Gastrocnemius medialis (tissue), 4 donors: ENCODE results near the gene ADAM12. TPM values are rescaled to one million over a fixed set of nuclear protein-coding genes. Genes with fewer than 3 reads are reported as not detected.
A peak's percentile ranks its signal among the peaks of the same experiment; 100 is the strongest.

Experiments
- ATAC-seq, 2 donors: fragments of 150-250 bp; one replicate each; pipeline ENCODE4 v1.9.1; 2016
- DNase-seq, 2 donors: peaks; one replicate each; pipeline ENCODE4 v3.0.0-alpha.2; 2019
- H3K27ac ChIP-seq, 4 donors: fragments of 200-600 bp; sonication (generic); 1 replicate in 1 of 4; 2 replicates in 3 of 4; pipeline ENCODE4 v1.5.1; 2016 to 2018; ENCODE audit warnings: mild to moderate bottlenecking in 2 of 4, moderate library complexity in 1 of 4
- H3K27me3 ChIP-seq, 3 donors: fragments of 200-600 bp; sonication (generic) in 2 of 3; 1 replicate in 1 of 3; 2 replicates in 2 of 3; pipeline versions ENCODE4 v1.5.1 to v1.6.0; 2016 to 2019; ENCODE audit warnings: mild to moderate bottlenecking in 1 of 3, moderate library complexity in 1 of 3
- H3K36me3 ChIP-seq, 2 donors: fragments of 200-600 bp; sonication (generic) in 1 of 2; one replicate each; pipeline ENCODE4 v1.5.1; 2017 to 2018
- H3K4me1 ChIP-seq, 2 donors: fragments of 200-600 bp; sonication (generic) in 1 of 2; one replicate each; pipeline ENCODE4 v1.5.1; 2016 to 2017; ENCODE audit warnings: mild to moderate bottlenecking in 2 of 2
- H3K4me3 ChIP-seq, 4 donors: fragments of 200-600 bp; sonication (generic) in 3 of 4; 1 replicate in 1 of 4; 2 replicates in 3 of 4; pipeline ENCODE4 v1.5.1; 2016 to 2019; ENCODE audit warnings: mild to moderate bottlenecking in 2 of 4
- H3K9me3 ChIP-seq, 3 donors: fragments of 200-600 bp; sonication (generic) in 2 of 3; 1 replicate in 1 of 3; 2 replicates in 2 of 3; pipeline ENCODE4 v1.5.1; 2016 to 2019
- CTCF ChIP-seq, 5 experiments: fragments of 450-650 bp in 3 of 5; fragments of 200-600 bp in 2 of 5; sonication (generic) in 2 of 5; IDR thresholded peaks in 4 of 5; conservative IDR thresholded peaks in 1 of 5; 1 replicate in 4 of 5; 2 replicates in 1 of 5; pipeline ENCODE4 v1.5.1; 2016 to 2019; ENCODE audit warnings: antibody characterized with exemption in 5 of 5, mild to moderate bottlenecking in 3 of 5, moderate library complexity in 3 of 5
- POLR2A ChIP-seq, 2 donors: fragments of 450-650 bp; IDR thresholded peaks; one replicate each; pipeline ENCODE4 v1.6.1; 2017; ENCODE audit warnings: antibody characterized with exemption in 2 of 2, mild to moderate bottlenecking in 2 of 2, moderate library complexity in 2 of 2
- in situ Hi-C, 4 donors: fragments of 200-750 bp; cut with MboI; loops; one replicate each; pipeline versions ENCODE4 v1.15.0 to v1.8.0; 2017; ENCODE audit warnings: low sequenced_read_pairs in 4 of 4
- intact Hi-C: fragments of 100-400 bp; cut with DNase I; formaldehyde crosslinking; loops from one replicate; pipeline ENCODE4 v1.15.1; 2023; ENCODE audit warnings: low total_unique reads
- total RNA-seq, 4 donors: library from RNA; depleted of rRNA; stranded (reverse); fragments of >200 nt; gene quantifications; one replicate each; pipeline versions ENCODE4 v1.1.0 to v1.2.3, GENCODE V29; 2016

ADAM12 gene
- total RNA-seq, 4 donors from 2014 or later = 0.10 TPM; not detected in 3

DNA sequence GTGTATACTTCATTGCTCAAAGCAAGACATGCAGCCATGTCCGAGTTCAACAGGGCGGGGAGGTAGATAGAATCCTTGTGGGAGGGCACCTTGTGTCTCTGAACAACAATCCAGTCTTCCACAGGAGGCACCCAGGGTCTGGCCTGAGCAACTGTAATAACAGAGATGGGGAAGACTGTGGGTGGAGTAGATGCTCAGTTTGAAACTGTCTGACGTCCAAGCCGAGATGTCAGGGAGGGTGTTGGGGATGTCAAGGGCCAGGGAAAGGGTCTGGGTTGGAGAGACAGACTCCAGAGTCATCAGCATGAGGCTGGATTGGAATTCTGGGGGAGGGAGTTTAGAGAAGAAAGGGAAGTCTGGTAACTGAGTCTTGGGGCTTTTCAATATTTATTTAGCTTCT, 403.9 kb downstream of the ADAM12 start:
- Histone ChIP-seq H3K4me1 (no peaks in the 10 kb centered on the region), H3K27me3 (no peaks in the 10 kb centered on the region), H3K4me3 (no peak overlapping the region), H3K36me3 (no peaks in the 10 kb centered on the region), H3K9me3 (no peaks in the 10 kb centered on the region), H3K27ac (no peak overlapping the region)
- no peak for ATAC-seq
- intact Hi-C loops = loop anchor here (10.0 kb wide), 2 partner anchors 520 to 1870 kb away; no protein-coding TSS in a partner anchor
- DNase-seq = no peak
- TF ChIP-seq CTCF (IDR thresholded peaks at IDR 0.05 in 4 of 5, conservative IDR thresholded peaks at IDR 0.05 in 1 of 5) = no peak
- no peak for TF ChIP-seq POLR2A (IDR thresholded peaks at IDR 0.05)
- in situ Hi-C loops = loop anchor here (5.0 to 25.0 kb wide), 4 partner anchors 403 to 528 kb away; partner anchors contain the start of gene ADAM12 (in 1 of the 4)

DNA sequence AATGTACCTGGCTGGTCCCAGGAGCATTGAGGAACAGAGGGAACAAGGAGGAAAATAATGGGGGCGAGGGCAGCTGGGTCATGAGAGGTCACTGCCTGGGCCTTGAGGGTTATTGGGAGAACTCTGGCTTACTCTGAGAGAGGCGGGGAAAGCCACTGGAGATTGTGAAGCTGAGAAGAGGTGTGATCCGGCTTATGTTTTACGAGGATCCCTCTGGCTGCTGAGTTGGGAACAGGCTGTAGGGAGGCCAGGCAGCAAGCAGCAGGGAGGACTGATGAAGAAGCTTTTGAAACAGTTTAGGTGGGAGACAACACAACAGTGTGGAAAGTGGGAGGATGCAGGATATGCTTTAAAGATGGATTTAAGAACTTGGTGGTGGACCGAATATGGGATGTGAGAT, 404.6 kb downstream of the ADAM12 start:
- no peak overlapping the region for H3K4me3 ChIP-seq
- H3K27ac ChIP-seq = no peak overlapping the region
- in situ Hi-C loops = loop anchor here (5.0 to 25.0 kb wide), 4 partner anchors 404 to 529 kb away; partner anchors contain the start of gene ADAM12 (in 1 of the 4)
- ATAC-seq (no peak), DNase-seq (no peak)
- H3K36me3 ChIP-seq = no peaks in the 10 kb centered on the region
- no peaks in the 10 kb centered on the region for H3K4me1 ChIP-seq
- TF ChIP-seq CTCF (IDR thresholded peaks at IDR 0.05 in 4 of 5, conservative IDR thresholded peaks at IDR 0.05 in 1 of 5) = no peak
- TF ChIP-seq POLR2A (IDR thresholded peaks at IDR 0.05) = no peak
- intact Hi-C loops = loop anchor here (10.0 kb wide), 2 partner anchors 521 to 1871 kb away; no protein-coding TSS in a partner anchor
- no peaks in the 10 kb centered on the region for H3K9me3 ChIP-seq
- no peaks in the 10 kb centered on the region for H3K27me3 ChIP-seq

GRCh38 chr10:125983161-125983560, 405.1 kb downstream of the ADAM12 start:
- Histone ChIP-seq H3K27me3 (no peaks in the 10 kb centered on the region), H3K4me3 (no peak overlapping the region), H3K9me3 (no peaks in the 10 kb centered on the region), H3K27ac (no peak overlapping the region), H3K36me3 (no peaks in the 10 kb centered on the region), H3K4me1 (no peaks in the 10 kb centered on the region)
- no peak for ATAC-seq
- TF ChIP-seq CTCF (IDR thresholded peaks at IDR 0.05 in 4 of 5, conservative IDR thresholded peaks at IDR 0.05 in 1 of 5) = no peak
- no peak for TF ChIP-seq POLR2A (IDR thresholded peaks at IDR 0.05)
- in situ Hi-C loops = loop anchor here (5.0 to 25.0 kb wide), 4 partner anchors 404 to 529 kb away; partner anchors contain the start of gene ADAM12 (in 1 of the 4)
- intact Hi-C loops = loop anchor here (10.0 kb wide), 2 partner anchors 522 to 1872 kb away; no protein-coding TSS in a partner anchor
- no peak for DNase-seq

DNA sequence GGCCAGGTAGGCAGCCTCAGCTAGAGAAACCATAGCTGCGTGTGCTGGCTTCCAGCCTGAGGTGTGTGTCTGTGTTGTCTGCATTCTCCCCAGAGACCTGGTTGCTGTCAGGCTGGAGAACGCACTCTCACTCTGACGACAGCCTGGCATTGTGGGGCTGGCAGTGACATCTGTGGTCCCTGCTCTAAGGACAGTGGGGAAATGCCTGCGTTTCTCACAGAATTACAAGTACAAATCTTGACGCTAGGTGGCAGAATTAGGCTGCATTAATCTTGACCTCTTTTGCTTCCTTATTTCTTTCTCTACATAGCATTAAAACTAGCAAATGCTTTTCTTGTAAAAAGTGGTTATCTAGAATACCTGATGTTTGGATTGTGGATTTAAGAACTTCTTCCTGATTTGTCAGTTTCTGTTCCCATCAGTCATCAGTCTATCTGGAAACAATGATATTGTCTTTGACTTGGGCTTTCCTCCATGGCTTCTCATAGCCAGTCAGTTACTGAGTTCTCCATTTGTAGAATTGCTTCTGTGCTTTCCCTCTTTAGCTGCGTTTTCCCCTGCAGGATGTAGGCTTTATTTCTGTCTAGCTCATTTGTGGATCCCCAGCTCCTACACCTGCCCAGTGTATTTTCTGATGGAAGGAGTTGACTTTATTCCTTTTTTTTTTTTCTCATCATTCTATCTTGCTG, 405.9 kb downstream of the ADAM12 start:
- TF ChIP-seq POLR2A (IDR thresholded peaks at IDR 0.05) (no peak), CTCF (IDR thresholded peaks at IDR 0.05 in 4 of 5, conservative IDR thresholded peaks at IDR 0.05 in 1 of 5) (peak; percentile 25 to 59 (median 54))

More for the DNA sequence above, 405.9 kb downstream of the ADAM12 start:
- no peaks in the 10 kb centered on the region for H3K9me3 ChIP-seq
- no peaks in the 10 kb centered on the region for H3K27me3 ChIP-seq
- no peaks in the 10 kb centered on the region for H3K4me1 ChIP-seq
- H3K27ac ChIP-seq = no peak overlapping the region
- intact Hi-C loops = loop anchor here (10.0 kb wide), 2 partner anchors 522 to 1872 kb away; no protein-coding TSS in a partner anchor
- DNase-seq = no peak
- no peak overlapping the region for H3K4me3 ChIP-seq
- no peaks in the 10 kb centered on the region for H3K36me3 ChIP-seq
- in situ Hi-C loops = loop anchor here (5.0 to 25.0 kb wide), 4 partner anchors 405 to 530 kb away; partner anchors contain the start of gene ADAM12 (in 1 of the 4)
- no peak for ATAC-seq
